HG02798 (cell line): ENCODE data around the gene SUSD6.
"Not testable (repeated sequence)": the region's sequence is repeated elsewhere in the genome, so short reads cannot be mapped to it uniquely, and the experiment has no call there.

Experiments
- ATAC-seq: cut with Tn5 transposase; IDR thresholded peaks from one replicate; pipeline ENCODE4 v1.9.1; 2021; ENCODE audit warnings: mild to moderate bottlenecking; ENCODE audit not compliant: unreplicated experiment, poor library complexity

The SUSD6 gene

GRCh38 chr14:69647213-69647612, 35.8 kb downstream of the SUSD6 start:
- ATAC-seq = no peak

GRCh38 chr14:69647642-69648041, 36.2 kb downstream of the SUSD6 start:
- not testable (repeated sequence) for ATAC-seq

- peak; percentile 73 for ATAC-seq
These were observed 37.4 kb downstream of the SUSD6 start for GRCh38 chr14:69648480-69649451.

GRCh38 chr14:69650948-69651369, 39.6 kb downstream of the SUSD6 start:
- no peak for ATAC-seq

GRCh38 chr14:69651664-69652063, 40.3 kb downstream of the SUSD6 start:
- no peak for ATAC-seq

- no peak for ATAC-seq
These were observed 41.7 kb downstream of the SUSD6 start for GRCh38 chr14:69652942-69653684.

GRCh38 chr14:69654116-69654515, 42.7 kb downstream of the SUSD6 start:
- no peak for ATAC-seq

GRCh38 chr14:69657950-69658355, 46.6 kb downstream of the SUSD6 start:
- no peak for ATAC-seq

- no peak for ATAC-seq
These were observed 47.4 kb downstream of the SUSD6 start for GRCh38 chr14:69658664-69659261.

GRCh38 chr14:69660344-69661193, 49.2 kb downstream of the SUSD6 start:
- ATAC-seq = no peak

- ATAC-seq = no peak
These were observed 49.8 kb downstream of the SUSD6 start for GRCh38 chr14:69661194-69661537.

GRCh38 chr14:69662636-69663299, 51.4 kb downstream of the SUSD6 start:
- ATAC-seq = no peak

- ATAC-seq = no peak
These were observed 51.9 kb downstream of the SUSD6 start for GRCh38 chr14:69663300-69663643.

- no peak for ATAC-seq
These were observed 52.9 kb downstream of the SUSD6 start for GRCh38 chr14:69664265-69664664.

GRCh38 chr14:69664865-69665526, 53.6 kb downstream of the SUSD6 start:
- ATAC-seq = no peak

- ATAC-seq = no peak
These were observed 54.2 kb downstream of the SUSD6 start for GRCh38 chr14:69665631-69666030.

- no peak for ATAC-seq
These were observed 54.7 kb downstream of the SUSD6 start for GRCh38 chr14:69666112-69666511.

- ATAC-seq = no peak
These were observed 55.4 kb downstream of the SUSD6 start for GRCh38 chr14:69666690-69667211.

- ATAC-seq = peak; percentile 38
These were observed 56.5 kb downstream of the SUSD6 start for GRCh38 chr14:69667938-69668335.
